OCI-M1 (cell line): ENCODE results near the gene KIFAP3.
"Not testable (repeated sequence)": the region's sequence is repeated elsewhere in the genome, so short reads cannot be mapped to it uniquely, and the experiment has no call there.

ENCODE experiments used
- DNase-seq: peaks from one replicate; lab custom pipeline; 2025; lab: John Stamatoyannopoulos, UW

Gene KIFAP3

GRCh38 chr1:169924063-169924462 is 150.4 kb downstream of the KIFAP3 start:
- no peak for DNase-seq

DNA sequence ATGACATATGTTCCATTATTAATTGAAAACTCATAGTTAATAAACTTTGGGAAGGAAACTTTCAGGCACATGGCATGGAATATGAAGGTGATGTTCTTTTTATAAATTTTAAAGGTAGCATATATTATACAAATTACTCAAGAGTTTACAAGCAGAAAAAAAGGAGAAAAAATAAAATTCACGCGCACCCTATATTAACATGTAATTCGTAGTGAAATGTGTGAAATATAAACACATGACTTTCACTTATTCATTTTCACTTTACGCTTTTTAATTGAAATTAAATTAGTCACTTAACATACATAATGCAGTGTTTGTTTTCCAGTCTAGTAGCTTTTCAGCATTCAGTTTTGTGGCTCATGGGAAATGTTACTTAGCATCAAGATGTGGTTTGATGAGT is 153.4 kb downstream of the KIFAP3 start:
- DNase-seq: no peak

DNA sequence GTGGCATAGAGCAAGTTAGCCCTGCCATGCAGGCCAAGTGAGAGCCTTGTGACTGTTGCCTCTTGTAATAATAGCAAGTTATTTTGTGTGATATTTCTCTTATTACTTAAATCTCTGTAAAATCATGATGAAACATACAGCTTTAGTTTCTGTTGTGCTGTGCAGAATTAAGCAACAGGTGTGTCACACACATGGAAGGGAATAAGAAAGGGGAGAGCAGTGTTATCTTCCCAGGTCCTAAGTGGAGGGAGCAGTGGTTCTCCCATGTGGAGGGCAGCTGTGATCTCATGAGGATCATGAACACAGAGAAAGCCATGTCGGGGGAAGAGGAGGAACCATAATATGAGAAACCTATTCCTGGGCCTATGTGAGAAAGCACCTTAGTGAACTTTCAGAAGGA is 155.6 kb downstream of the KIFAP3 start:
- no peak for DNase-seq

DNA sequence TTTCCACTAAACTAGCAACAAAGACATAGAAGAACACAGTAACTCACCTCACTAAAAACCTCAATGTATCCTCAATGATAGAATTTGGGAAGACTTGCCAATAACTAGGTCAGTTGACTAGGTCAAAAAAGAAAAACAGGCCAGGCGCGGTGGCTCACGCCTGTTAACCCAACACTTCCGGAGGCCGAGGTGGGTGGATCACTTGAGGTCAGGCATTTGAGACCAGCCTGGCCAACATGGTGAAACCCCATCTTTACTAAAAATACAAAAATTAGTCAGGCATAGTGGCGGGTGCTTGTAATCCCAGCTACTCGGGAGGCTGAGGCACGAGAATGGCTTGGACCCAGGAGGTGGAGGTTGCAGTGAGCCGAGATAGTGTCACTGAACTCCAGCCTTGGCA is 156.3 kb downstream of the KIFAP3 start:
- not testable (repeated sequence) for DNase-seq

GRCh38 chr1:169915150-169915549 is 159.3 kb downstream of the KIFAP3 start:
- no peak for DNase-seq

- DNase-seq: no peak
Measured at GRCh38 chr1:169914531-169914930, 160.0 kb downstream of the KIFAP3 start.

- no peak for DNase-seq
Measured at GRCh38 chr1:169909499-169909898, 165.0 kb downstream of the KIFAP3 start.

DNA sequence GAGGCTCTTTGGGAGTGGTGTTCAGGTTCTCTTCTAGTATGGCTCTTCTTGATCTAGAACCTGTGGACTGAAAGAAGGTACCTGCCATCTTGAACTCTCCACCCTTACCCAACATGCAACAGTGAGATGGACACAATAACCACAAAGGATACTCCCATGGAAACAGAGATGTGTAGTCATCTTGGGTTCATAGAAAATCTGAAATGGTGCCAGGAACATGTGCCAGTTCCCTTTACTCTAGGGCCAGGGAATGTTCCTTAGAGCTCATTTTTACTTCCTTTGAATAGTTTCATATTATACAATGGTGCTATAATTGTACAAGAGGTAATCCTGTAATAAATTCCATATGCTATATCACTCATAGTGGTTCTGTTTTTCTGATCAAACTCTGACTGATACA is 167.6 kb downstream of the KIFAP3 start:
- no peak for DNase-seq

- no peak for DNase-seq
Measured at GRCh38 chr1:169904834-169905233, 169.7 kb downstream of the KIFAP3 start.

DNA sequence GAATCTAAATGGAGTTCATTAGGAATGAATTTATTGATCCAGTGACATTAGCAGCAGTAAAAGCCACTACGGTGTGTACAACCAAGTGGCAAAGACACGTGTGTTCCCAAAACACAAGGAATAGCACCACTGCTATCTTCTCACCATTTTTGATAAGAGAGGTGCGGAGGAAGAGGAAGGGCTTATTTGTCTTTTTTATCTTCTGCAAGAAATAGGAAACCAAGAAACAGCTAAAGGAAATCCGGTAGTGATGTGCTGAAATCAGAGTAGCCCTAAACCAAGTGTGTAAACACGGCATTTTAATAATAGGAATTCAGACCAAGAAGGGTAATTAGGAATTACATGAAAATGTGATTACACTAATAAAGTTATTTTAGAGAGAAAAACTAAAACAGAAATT is 171.7 kb downstream of the KIFAP3 start:
- no peak for DNase-seq

DNA sequence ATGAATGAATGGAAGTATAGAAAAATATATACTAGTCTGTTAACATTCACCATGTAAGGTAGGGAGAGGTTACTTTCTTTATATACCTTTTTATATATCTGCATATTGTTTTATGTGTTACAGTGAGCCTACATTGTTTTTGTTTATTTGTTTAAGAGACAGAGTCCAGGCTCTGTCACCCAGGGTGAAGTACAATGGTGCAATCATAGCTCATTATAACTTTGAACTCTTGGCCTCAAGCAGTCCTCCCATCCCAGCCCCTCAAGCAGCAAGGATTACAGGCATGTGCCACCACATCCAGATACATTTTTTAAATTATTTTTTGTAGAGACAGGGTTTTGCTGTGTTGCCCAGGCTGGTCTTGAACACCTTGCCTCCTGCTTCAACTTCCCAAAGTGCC is 173.4 kb downstream of the KIFAP3 start:
- no peak for DNase-seq

- DNase-seq: no peak
Measured at GRCh38 chr1:169900571-169900970, 173.9 kb downstream of the KIFAP3 start.

DNA sequence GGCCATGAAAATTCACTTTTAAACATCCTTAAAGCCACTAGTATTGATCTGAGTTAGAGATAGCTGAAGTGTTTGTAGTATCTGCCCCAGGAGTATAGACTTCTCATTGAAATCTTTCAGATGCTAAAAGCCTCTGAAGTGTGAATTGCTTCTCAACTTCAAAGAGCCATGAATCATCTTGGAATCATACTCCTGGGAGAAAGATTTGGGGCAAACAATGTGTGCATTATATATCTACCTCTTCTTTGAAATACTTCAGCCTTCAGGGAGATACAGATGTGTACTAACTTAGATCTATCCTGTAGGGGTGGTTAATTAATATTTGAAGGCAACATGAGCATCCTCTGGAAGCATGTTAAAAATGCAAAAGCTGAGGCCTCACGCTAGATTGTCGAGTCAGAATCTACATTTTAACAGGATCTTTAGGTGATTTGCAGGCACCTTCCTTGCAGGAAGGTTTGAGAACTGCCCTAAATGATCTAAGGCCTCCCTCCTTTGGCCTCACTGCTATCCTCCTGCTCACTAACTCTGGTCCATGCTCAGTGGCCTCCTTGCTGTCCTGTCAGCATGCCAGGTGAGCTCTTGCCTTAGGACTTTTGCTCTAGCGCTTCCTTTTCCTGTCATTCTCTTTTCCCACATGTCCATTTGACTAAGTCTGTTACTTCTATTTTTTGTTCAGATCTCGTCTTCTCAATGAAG is 174.8 kb downstream of the KIFAP3 start:
- DNase-seq: no peak

- peak; percentile 87 for DNase-seq
Measured at GRCh38 chr1:169896013-169896412, 178.5 kb downstream of the KIFAP3 start.

GRCh38 chr1:169894424-169895145 is 179.9 kb downstream of the KIFAP3 start:
- no peak for DNase-seq

DNA sequence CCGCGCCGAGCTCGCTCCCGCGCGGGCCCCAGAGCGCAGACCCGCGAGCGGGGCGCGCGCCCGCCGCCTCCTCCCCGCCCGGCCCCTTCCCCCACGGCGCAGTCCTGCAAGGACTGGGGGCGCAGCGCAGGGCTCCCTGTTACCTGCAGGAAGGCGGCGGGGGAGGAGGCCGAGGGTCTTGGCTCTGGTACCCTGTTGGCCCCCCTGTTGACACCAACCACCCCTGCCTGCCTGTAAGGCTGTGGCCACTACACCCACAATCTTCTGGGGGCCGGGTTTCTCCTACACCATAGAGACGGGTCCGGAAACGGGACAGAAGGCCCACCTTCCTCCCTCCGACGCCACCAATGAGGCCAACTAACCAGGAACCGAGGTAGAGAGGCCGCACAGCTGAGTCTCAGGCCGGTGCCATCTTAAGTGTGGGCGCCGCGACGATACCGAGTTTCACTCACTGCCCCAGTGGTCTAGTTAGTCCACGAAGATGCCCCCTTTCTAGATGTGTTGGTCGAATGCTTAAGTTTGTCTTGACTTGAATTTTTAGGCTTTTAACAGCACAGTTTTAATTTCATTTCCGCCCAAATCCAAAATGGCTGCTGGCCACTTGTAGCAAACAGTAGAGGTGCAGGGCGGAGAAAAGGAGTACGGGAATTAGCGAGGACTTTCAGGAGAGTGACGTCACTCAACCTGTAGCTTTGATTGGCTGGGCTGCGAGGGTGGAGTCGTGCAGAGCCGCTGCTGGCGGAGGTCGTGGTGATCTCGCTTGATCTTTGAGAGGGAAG is 180.7 kb downstream of the KIFAP3 start, which contains the start of gene SCYL3:
SCYL3 (minus strand) TSS at position 252 of the 779 bp plus-strand sequence. CDS start 5,056 bp downstream, outside the sequence.
- DNase-seq: peak; percentile 97

GRCh38 chr1:169892927-169893644 is 181.4 kb downstream of the KIFAP3 start:
- DNase-seq: peak; percentile 67

GRCh38 chr1:169892176-169892926 is 182.1 kb downstream of the KIFAP3 start:
- no peak for DNase-seq

- DNase-seq: no peak
Measured at GRCh38 chr1:169891539-169891885, 183.0 kb downstream of the KIFAP3 start.

GRCh38 chr1:169890761-169891538 is 183.5 kb downstream of the KIFAP3 start:
- no peak for DNase-seq

- no peak for DNase-seq
Measured at GRCh38 chr1:169889871-169890270, 184.6 kb downstream of the KIFAP3 start.
